GM12873 (cell line): Measurements from ENCODE around the gene BRPF1.

Experiments used
- TF ChIP-seq, protein P1 (sequence below): IDR thresholded peaks from 2 replicates; pipeline ENCODE4 v1.5.1; 2012; ENCODE audit warnings: low read depth, mild to moderate bottlenecking, moderate library complexity, low read length, control low read depth; ENCODE audit not compliant: insufficient read depth; ENCODE audit errors: missing control alignments

BRPF1 gene

DNA sequence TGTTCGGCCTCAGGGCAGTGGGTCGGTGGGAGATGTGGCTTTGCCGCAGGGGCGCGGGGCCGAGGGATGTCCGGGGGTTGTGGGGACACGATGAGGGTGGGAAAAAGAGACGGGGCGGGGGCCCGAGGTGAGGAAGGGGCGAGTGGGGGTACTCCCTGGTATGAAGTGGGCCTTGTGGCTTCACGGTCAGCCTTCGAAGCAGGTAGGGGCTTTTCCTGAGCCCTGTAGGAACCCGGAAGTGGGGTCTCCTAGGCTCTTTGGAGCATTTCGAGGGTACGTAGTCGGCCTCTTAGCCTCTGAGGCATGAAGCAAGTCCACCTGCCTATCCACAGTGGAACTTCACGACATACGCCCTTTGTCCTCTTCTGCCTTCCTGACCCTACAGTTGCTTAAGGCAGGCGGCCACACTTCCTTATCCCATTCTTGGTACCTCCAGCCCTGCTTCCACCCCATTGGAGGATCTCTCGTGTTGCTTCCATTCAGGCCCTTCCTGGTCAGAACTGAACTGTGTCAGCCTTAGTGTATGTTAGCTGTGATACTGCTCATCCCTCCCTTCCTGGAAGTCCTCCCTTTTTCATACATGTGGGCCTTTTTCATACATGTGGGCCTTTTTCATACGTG lies 61.7 kb downstream of the BRPF1 start:
- TF ChIP-seq, protein P1, sequence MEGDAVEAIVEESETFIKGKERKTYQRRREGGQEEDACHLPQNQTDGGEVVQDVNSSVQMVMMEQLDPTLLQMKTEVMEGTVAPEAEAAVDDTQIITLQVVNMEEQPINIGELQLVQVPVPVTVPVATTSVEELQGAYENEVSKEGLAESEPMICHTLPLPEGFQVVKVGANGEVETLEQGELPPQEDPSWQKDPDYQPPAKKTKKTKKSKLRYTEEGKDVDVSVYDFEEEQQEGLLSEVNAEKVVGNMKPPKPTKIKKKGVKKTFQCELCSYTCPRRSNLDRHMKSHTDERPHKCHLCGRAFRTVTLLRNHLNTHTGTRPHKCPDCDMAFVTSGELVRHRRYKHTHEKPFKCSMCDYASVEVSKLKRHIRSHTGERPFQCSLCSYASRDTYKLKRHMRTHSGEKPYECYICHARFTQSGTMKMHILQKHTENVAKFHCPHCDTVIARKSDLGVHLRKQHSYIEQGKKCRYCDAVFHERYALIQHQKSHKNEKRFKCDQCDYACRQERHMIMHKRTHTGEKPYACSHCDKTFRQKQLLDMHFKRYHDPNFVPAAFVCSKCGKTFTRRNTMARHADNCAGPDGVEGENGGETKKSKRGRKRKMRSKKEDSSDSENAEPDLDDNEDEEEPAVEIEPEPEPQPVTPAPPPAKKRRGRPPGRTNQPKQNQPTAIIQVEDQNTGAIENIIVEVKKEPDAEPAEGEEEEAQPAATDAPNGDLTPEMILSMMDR = no peak

DNA sequence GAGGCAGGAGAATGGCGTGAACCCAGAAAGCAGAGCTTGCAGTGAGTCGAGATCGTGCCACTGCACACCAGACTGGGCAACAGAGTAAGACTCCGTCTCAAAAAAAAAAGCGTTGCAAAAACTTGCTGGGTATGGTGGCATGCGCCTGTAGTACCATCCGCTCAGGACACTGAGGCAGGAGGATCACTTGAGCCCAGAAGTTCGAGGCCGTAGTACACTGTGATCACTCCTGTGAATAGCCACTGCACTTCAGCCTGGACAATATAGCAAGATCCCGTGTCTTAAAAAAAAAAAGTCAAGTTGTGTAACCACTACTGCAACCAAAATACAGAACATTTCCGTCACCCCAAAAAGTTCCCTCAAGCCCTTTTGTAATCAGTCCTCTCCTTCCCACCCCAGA lies 62.9 kb downstream of the BRPF1 start:
- TF ChIP-seq, protein P1 = no peak

DNA sequence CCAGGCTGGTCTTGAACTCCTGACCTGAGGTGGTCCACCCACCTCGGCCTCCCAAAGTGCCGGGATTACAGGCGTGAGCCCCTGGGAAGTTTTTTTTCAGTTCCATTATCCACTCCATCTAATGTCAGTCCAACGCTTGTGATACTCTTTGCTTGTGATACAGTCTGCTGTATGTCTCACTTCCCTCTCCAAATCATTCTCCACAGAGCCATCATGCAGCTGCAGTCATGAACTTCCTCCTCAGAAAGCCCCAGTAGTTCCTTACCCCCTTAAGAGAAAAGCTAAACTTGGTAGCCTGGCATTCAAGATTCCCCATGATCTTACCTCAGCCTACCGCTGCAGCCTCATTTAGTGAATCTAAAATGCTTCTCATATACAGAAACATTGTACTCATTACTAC lies 63.7 kb downstream of the BRPF1 start:
- TF ChIP-seq, protein P1 = no peak

- TF ChIP-seq, protein P1 = no peak
Measured at GRCh38 chr3:9797196-9797945, 65.8 kb downstream of the BRPF1 start.
